OCI-LY1 (cell line): ENCODE results near the gene HNRNPL.

Experiments
- H2AFZ ChIP-seq: fragments of 200-600 bp; sonication (generic), shearing (Covaris generic); 2 replicates; pipeline ENCODE4 v1.6.0; 2014; ENCODE audit warnings: antibody characterized with exemption, mild to moderate bottlenecking, low read length
- H3F3A ChIP-seq: fragments of 200-600 bp; sonication (generic), shearing (Covaris generic); 2 replicates; pipeline ENCODE4 v1.6.0; 2014; ENCODE audit warnings: mild to moderate bottlenecking, antibody characterized with exemption, low read length, moderate library complexity; ENCODE audit not compliant: insufficient read depth
- H3K27ac ChIP-seq: fragments of 200-600 bp; sonication (generic); 2 replicates; pipeline ENCODE4 v1.5.1; 2014; ENCODE audit warnings: low read length, mixed run types, mild to moderate bottlenecking, low read depth; ENCODE audit not compliant: poor library complexity, severe bottlenecking
- H3K27me3 ChIP-seq: fragments of 200-600 bp; sonication (generic); 2 replicates; pipeline ENCODE4 v1.6.0; 2014; ENCODE audit warnings: antibody characterized with exemption, mild to moderate bottlenecking, low read length, moderate library complexity; ENCODE audit not compliant: insufficient read depth
- H3K36me3 ChIP-seq: fragments of 200-600 bp; sonication (generic); 2 replicates; pipeline ENCODE4 v1.6.1; 2014; ENCODE audit warnings: mild to moderate bottlenecking, antibody characterized with exemption, low read length, moderate library complexity, mixed read lengths; ENCODE audit not compliant: insufficient read depth
- H3K4me1 ChIP-seq: fragments of 200-600 bp; sonication (generic); 2 replicates; pipeline ENCODE4 v1.5.1; 2014; ENCODE audit warnings: mild to moderate bottlenecking, low read length, moderate library complexity; ENCODE audit not compliant: insufficient read depth, severe bottlenecking
- H3K4me2 ChIP-seq: fragments of 200-600 bp; sonication (generic), shearing (Covaris generic); 2 replicates; pipeline ENCODE4 v1.6.1; 2014; ENCODE audit warnings: low read length
- H3K4me3 ChIP-seq: fragments of 200-600 bp; sonication (generic); 2 replicates; pipeline ENCODE4 v1.5.1; 2014; ENCODE audit warnings: low read length, low read depth, mild to moderate bottlenecking, mixed read lengths; ENCODE audit not compliant: poor library complexity, severe bottlenecking
- H3K79me2 ChIP-seq: fragments of 200-600 bp; shearing (Covaris generic); 2 replicates; pipeline ENCODE4 v1.6.1; 2016; ENCODE audit warnings: mixed run types, low read length, mixed read lengths; ENCODE audit not compliant: insufficient read depth
- H3K9ac ChIP-seq: fragments of 200-600 bp; sonication (generic), shearing (Covaris generic); 2 replicates; pipeline ENCODE4 v1.6.1; 2014; ENCODE audit warnings: mild to moderate bottlenecking, low read length, mixed read lengths
- H3K9me2 ChIP-seq: fragments of 200-600 bp; sonication (generic), shearing (Covaris generic); 2 replicates; pipeline ENCODE4 v1.6.1; 2014; ENCODE audit warnings: low read depth, mild to moderate bottlenecking, low read length, mixed read lengths
- H3K9me3 ChIP-seq: fragments of 200-600 bp; shearing (Covaris generic); 2 replicates; pipeline ENCODE4 v1.6.1; 2014; ENCODE audit warnings: low read length, mixed read lengths
- H4K20me1 ChIP-seq: fragments of 200-600 bp; sonication (generic), shearing (Covaris generic); 2 replicates; pipeline ENCODE4 v1.6.0; 2016; ENCODE audit warnings: mild to moderate bottlenecking, low read length; ENCODE audit not compliant: insufficient read depth
- EZH2 ChIP-seq: fragments of 200-600 bp; sonication (generic), shearing (Covaris generic); IDR thresholded peaks from 2 replicates; pipeline ENCODE4 v1.8.0; 2017; ENCODE audit warnings: borderline replicate concordance, mixed run types, mild to moderate bottlenecking, antibody characterized with exemption, low read length, moderate library complexity, mixed read lengths
- TF ChIP-seq, protein P1 (sequence below): fragments of 200-600 bp; sonication (generic), shearing (Covaris generic); IDR thresholded peaks from 2 replicates; pipeline ENCODE4 v1.5.1; 2017; ENCODE audit warnings: mild to moderate bottlenecking, antibody characterized with exemption, low read length, moderate library complexity, mixed read lengths

Gene HNRNPL

DNA sequence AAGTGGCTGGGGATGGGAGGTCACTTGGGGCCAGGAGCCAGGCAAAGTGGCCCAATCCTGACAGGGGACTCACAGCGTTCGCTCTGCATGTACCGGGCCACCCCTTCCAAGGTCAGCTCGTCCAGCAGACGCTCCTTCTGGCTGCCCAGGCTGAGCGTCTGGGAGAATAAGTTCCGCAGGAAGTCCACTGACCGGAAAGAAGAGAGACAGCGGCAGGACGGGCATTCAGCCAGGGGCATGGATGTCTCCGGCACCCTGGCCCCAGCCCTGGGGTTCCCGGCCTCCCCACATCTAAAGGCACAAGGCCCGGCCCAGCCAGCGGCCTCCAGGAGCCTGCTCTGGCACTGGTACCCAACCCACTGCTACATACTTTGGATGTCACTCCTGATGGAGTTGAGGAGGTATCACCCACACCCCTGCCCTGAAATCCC lies 43.6 kb upstream of the HNRNPL start:
- Histone ChIP-seq H3F3A (no peaks in the 10 kb centered on the region), H3K79me2 (no peaks in the 10 kb centered on the region), H3K9me3 (no peaks in the 10 kb centered on the region), H4K20me1 (no peaks in the 10 kb centered on the region), H3K9ac (no peak overlapping the region), H3K36me3 (peaks cover 7% of the 10 kb centered on the region; the same call in 1 of the 2 replicates), H2AFZ (no peak overlapping the region), H3K4me1 (peaks cover 7% of the 10 kb centered on the region), H3K4me2 (no peak overlapping the region), H3K4me3 (no peak overlapping the region), H3K27ac (no peak overlapping the region), H3K27me3 (no peaks in the 10 kb centered on the region), H3K9me2 (no peaks in the 10 kb centered on the region)
- no peak for TF ChIP-seq EZH2
- TF ChIP-seq, protein P1, sequence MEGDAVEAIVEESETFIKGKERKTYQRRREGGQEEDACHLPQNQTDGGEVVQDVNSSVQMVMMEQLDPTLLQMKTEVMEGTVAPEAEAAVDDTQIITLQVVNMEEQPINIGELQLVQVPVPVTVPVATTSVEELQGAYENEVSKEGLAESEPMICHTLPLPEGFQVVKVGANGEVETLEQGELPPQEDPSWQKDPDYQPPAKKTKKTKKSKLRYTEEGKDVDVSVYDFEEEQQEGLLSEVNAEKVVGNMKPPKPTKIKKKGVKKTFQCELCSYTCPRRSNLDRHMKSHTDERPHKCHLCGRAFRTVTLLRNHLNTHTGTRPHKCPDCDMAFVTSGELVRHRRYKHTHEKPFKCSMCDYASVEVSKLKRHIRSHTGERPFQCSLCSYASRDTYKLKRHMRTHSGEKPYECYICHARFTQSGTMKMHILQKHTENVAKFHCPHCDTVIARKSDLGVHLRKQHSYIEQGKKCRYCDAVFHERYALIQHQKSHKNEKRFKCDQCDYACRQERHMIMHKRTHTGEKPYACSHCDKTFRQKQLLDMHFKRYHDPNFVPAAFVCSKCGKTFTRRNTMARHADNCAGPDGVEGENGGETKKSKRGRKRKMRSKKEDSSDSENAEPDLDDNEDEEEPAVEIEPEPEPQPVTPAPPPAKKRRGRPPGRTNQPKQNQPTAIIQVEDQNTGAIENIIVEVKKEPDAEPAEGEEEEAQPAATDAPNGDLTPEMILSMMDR = no peak

GRCh38 chr19:38892841-38893240 lies 43.1 kb upstream of the HNRNPL start:
- Histone ChIP-seq H3K4me2 (no peak overlapping the region), H3K27me3 (no peaks in the 10 kb centered on the region), H3F3A (no peaks in the 10 kb centered on the region), H3K9me2 (no peaks in the 10 kb centered on the region), H3K27ac (no peak overlapping the region), H3K4me1 (peaks cover 2% of the 10 kb centered on the region), H3K79me2 (no peaks in the 10 kb centered on the region), H3K4me3 (no peak overlapping the region), H3K9me3 (no peaks in the 10 kb centered on the region), H3K36me3 (peaks cover 7% of the 10 kb centered on the region; the same call in 1 of the 2 replicates), H4K20me1 (no peaks in the 10 kb centered on the region), H3K9ac (no peak overlapping the region), H2AFZ (no peak overlapping the region)
- TF ChIP-seq, protein P1 = no peak
- no peak for TF ChIP-seq EZH2

DNA sequence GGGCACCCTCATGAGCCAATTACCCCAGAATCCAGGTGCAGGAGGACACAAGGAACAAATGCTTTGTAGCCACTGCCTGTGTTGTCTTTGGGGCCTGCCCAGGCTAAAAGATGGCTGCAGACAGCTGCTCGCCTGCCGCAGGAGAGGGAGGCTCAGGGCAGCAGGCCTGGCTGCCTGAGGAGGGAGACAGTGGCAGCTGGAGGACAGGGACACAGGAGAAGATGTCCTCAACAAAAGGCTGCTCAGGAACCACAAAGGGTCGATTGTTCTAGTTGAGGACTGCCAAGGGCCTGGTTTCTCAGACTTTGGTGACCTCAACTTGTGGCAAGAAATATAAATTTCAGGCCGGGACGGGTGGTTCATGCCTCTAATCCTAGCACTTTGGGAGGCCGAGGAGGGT lies 42.0 kb upstream of the HNRNPL start:
- Histone ChIP-seq H3K9me2 (no peaks in the 10 kb centered on the region), H3K4me2 (no peak overlapping the region), H3K36me3 (peaks cover 7% of the 10 kb centered on the region; the same call in 1 of the 2 replicates), H3K27me3 (no peaks in the 10 kb centered on the region), H3F3A (no peaks in the 10 kb centered on the region), H3K9ac (no peak overlapping the region), H3K27ac (no peak overlapping the region), H2AFZ (no peak overlapping the region), H3K79me2 (no peaks in the 10 kb centered on the region), H3K9me3 (no peaks in the 10 kb centered on the region), H3K4me1 (no peaks in the 10 kb centered on the region), H3K4me3 (no peak overlapping the region), H4K20me1 (no peaks in the 10 kb centered on the region)
- TF ChIP-seq EZH2 = no peak
- TF ChIP-seq, protein P1 = no peak
